ENCODE data around the gene NTNG1. TPM values are rescaled to one million over a fixed set of nuclear protein-coding genes. Genes with fewer than 3 reads are reported as not detected.

NTNG1 gene
- total RNA-seq, 1 experiment from 2014 or later, result 1.5 TPM

GRCh38 chr1:107359472-107360241 lies 218.8 kb downstream of the NTNG1 start:
- no peak overlapping the region for H4K5ac ChIP-seq (ENCODE audit: insufficient read length, low read depth, low read length)
- Mint-ChIP-seq H3K9me3 (peaks cover 0 to under 1% of the 10 kb centered on the region in 2 experiments; a peak in 2 of 5 replicates), H3K27me3 (ENCODE audit: low read depth) (no peaks in the 10 kb centered on the region), H3K4me1 (peaks cover 16 to 17% of the 10 kb centered on the region in 2 experiments), H3K36me3 (ENCODE audit: insufficient read depth in 1 of 3, low read depth in 3 of 3) (peaks cover 0 to 1% (median under 1%) of the 10 kb centered on the region in 3 experiments; a peak in 2 of 7 replicates), H3K4me3 (no peak overlapping the region), H3K27ac (no peak overlapping the region; a peak in 1 of 7 replicates)
- no peaks in the 10 kb centered on the region for H3K79me1 ChIP-seq (ENCODE audit: insufficient read depth, low read depth, low read length, poor library complexity, severe bottlenecking)
- no peak overlapping the region for H2AFZ ChIP-seq (ENCODE audit: low read length)
- H3K18ac ChIP-seq (ENCODE audit: insufficient read length, low read depth, low read length), result no peak overlapping the region
- no peak overlapping the region for H2BK12ac ChIP-seq (ENCODE audit: insufficient read length, low read depth, low read length)
- no peak overlapping the region for H2BK120ac ChIP-seq (ENCODE audit: low read depth, low read length, poor library complexity, severe bottlenecking)
- H3K4me1 ChIP-seq (ENCODE audit: insufficient read depth, low read length), result no peaks in the 10 kb centered on the region
- no peak overlapping the region for H4K8ac ChIP-seq (replicated peaks; ENCODE audit: insufficient read length, low read depth, low read length)
- no peak overlapping the region for H3K4me2 ChIP-seq (ENCODE audit: insufficient read depth, insufficient read length, low read length)
- H3K27me3 ChIP-seq (ENCODE audit: insufficient read depth, low read length), result no peaks in the 10 kb centered on the region
- H3K14ac ChIP-seq (ENCODE audit: insufficient read depth, low read length), result no peak overlapping the region
- no peak overlapping the region for H3K4ac ChIP-seq (ENCODE audit: low read depth, low read length)
- no peak for TF ChIP-seq CTCF (conservative IDR thresholded peaks at IDR 0.05)
- H2BK15ac ChIP-seq (ENCODE audit: low read depth, low read length), result no peak overlapping the region
- no peaks in the 10 kb centered on the region for H4K20me1 ChIP-seq (ENCODE audit: control insufficient read depth, insufficient read depth, insufficient read length)
- DNase-seq, result no peak
- no peak overlapping the region for H3K56ac ChIP-seq (ENCODE audit: insufficient read length, low read depth, low read length)
- H3K27ac ChIP-seq (ENCODE audit: insufficient read length, low read depth, low read length), result no peak overlapping the region
- no peaks in the 10 kb centered on the region for H3K23me2 ChIP-seq (ENCODE audit: insufficient read length, low read depth, low read length, poor library complexity, severe bottlenecking)
- H3K9me3 ChIP-seq (ENCODE audit: control insufficient read depth, low read depth, low read length), result no peaks in the 10 kb centered on the region
- H3T11ph ChIP-seq (ENCODE audit: low read length), result no peak overlapping the region
- no peak overlapping the region for H2AK5ac ChIP-seq (ENCODE audit: insufficient read length, low read length)
- H4K91ac ChIP-seq (ENCODE audit: insufficient read length, low read depth, low read length), result no peak overlapping the region
- no peak overlapping the region for H3K9ac ChIP-seq (ENCODE audit: extremely low read depth, insufficient read length, low read length)
- H2BK5ac ChIP-seq (ENCODE audit: insufficient read length, low read length), result no peak overlapping the region
- no peaks in the 10 kb centered on the region for H3K79me2 ChIP-seq (ENCODE audit: insufficient read depth, low read length)
- H3K23ac ChIP-seq (ENCODE audit: insufficient read length, low read depth, low read length), result no peak overlapping the region
- H2BK20ac ChIP-seq (ENCODE audit: low read depth, low read length, poor library complexity, severe bottlenecking), result no peak overlapping the region
- no CpG with 5 or more reads among the region's 5 CpGs for WGBS (ENCODE audit: extremely low coverage, insufficient read length, low lambda C conversion rate)
